OCI-LY1 (cell line): ENCODE results near the gene ATF2.

Experiments
- H2AFZ ChIP-seq: fragments of 200-600 bp; sonication (generic), shearing (Covaris generic); 2 replicates; pipeline ENCODE4 v1.6.0; 2014; ENCODE audit warnings: antibody characterized with exemption, mild to moderate bottlenecking, low read length
- H3F3A ChIP-seq: fragments of 200-600 bp; sonication (generic), shearing (Covaris generic); 2 replicates; pipeline ENCODE4 v1.6.0; 2014; ENCODE audit warnings: mild to moderate bottlenecking, antibody characterized with exemption, low read length, moderate library complexity; ENCODE audit not compliant: insufficient read depth
- H3K27ac ChIP-seq: fragments of 200-600 bp; sonication (generic); 2 replicates; pipeline ENCODE4 v1.5.1; 2014; ENCODE audit warnings: low read length, mixed run types, mild to moderate bottlenecking, low read depth; ENCODE audit not compliant: poor library complexity, severe bottlenecking
- H3K27me3 ChIP-seq: fragments of 200-600 bp; sonication (generic); 2 replicates; pipeline ENCODE4 v1.6.0; 2014; ENCODE audit warnings: antibody characterized with exemption, mild to moderate bottlenecking, low read length, moderate library complexity; ENCODE audit not compliant: insufficient read depth
- H3K36me3 ChIP-seq: fragments of 200-600 bp; sonication (generic); 2 replicates; pipeline ENCODE4 v1.6.1; 2014; ENCODE audit warnings: mild to moderate bottlenecking, antibody characterized with exemption, low read length, moderate library complexity, mixed read lengths; ENCODE audit not compliant: insufficient read depth
- H3K4me1 ChIP-seq: fragments of 200-600 bp; sonication (generic); 2 replicates; pipeline ENCODE4 v1.5.1; 2014; ENCODE audit warnings: mild to moderate bottlenecking, low read length, moderate library complexity; ENCODE audit not compliant: insufficient read depth, severe bottlenecking
- H3K4me2 ChIP-seq: fragments of 200-600 bp; sonication (generic), shearing (Covaris generic); 2 replicates; pipeline ENCODE4 v1.6.1; 2014; ENCODE audit warnings: low read length
- H3K4me3 ChIP-seq: fragments of 200-600 bp; sonication (generic); 2 replicates; pipeline ENCODE4 v1.5.1; 2014; ENCODE audit warnings: low read length, low read depth, mild to moderate bottlenecking, mixed read lengths; ENCODE audit not compliant: poor library complexity, severe bottlenecking
- H3K79me2 ChIP-seq: fragments of 200-600 bp; shearing (Covaris generic); 2 replicates; pipeline ENCODE4 v1.6.1; 2016; ENCODE audit warnings: mixed run types, low read length, mixed read lengths; ENCODE audit not compliant: insufficient read depth
- H3K9ac ChIP-seq: fragments of 200-600 bp; sonication (generic), shearing (Covaris generic); 2 replicates; pipeline ENCODE4 v1.6.1; 2014; ENCODE audit warnings: mild to moderate bottlenecking, low read length, mixed read lengths
- H3K9me2 ChIP-seq: fragments of 200-600 bp; sonication (generic), shearing (Covaris generic); 2 replicates; pipeline ENCODE4 v1.6.1; 2014; ENCODE audit warnings: low read depth, mild to moderate bottlenecking, low read length, mixed read lengths
- H3K9me3 ChIP-seq: fragments of 200-600 bp; shearing (Covaris generic); 2 replicates; pipeline ENCODE4 v1.6.1; 2014; ENCODE audit warnings: low read length, mixed read lengths
- H4K20me1 ChIP-seq: fragments of 200-600 bp; sonication (generic), shearing (Covaris generic); 2 replicates; pipeline ENCODE4 v1.6.0; 2016; ENCODE audit warnings: mild to moderate bottlenecking, low read length; ENCODE audit not compliant: insufficient read depth
- EZH2 ChIP-seq: fragments of 200-600 bp; sonication (generic), shearing (Covaris generic); IDR thresholded peaks from 2 replicates; pipeline ENCODE4 v1.8.0; 2017; ENCODE audit warnings: borderline replicate concordance, mixed run types, mild to moderate bottlenecking, antibody characterized with exemption, low read length, moderate library complexity, mixed read lengths
- TF ChIP-seq, protein P1 (sequence below): fragments of 200-600 bp; sonication (generic), shearing (Covaris generic); IDR thresholded peaks from 2 replicates; pipeline ENCODE4 v1.5.1; 2017; ENCODE audit warnings: mild to moderate bottlenecking, antibody characterized with exemption, low read length, moderate library complexity, mixed read lengths

The ATF2 gene

DNA sequence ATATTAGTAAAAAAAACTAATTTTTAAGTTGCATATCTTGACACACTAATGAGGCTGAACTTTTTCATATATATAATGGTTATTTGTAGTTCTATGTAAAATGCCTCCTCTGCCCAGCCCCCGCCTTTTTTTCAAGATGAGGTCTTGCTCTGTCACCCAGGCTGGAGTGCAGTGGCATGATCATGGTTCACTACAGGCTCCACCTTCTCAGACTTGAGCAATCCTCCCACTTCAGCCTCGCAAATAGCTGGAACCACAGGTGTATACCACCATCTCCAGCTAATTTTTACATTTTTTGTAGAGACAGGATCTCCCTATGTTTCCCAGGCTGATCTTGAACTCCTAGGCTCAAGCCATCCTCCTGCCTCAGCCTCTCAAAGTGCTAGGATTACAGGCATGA lies 24.3 kb downstream of the ATF2 start:
- Histone ChIP-seq H3F3A (no peaks in the 10 kb centered on the region), H3K4me2 (no peak overlapping the region), H3K9me2 (no peaks in the 10 kb centered on the region), H3K27ac (no peak overlapping the region), H3K4me3 (no peak overlapping the region), H2AFZ (no peak overlapping the region), H3K9ac (no peak overlapping the region), H3K4me1 (peaks cover 13% of the 10 kb centered on the region), H4K20me1 (no peaks in the 10 kb centered on the region), H3K9me3 (no peaks in the 10 kb centered on the region), H3K36me3 (peaks cover 30% of the 10 kb centered on the region; the same call in 1 of the 2 replicates), H3K79me2 (peaks cover 51% of the 10 kb centered on the region), H3K27me3 (no peaks in the 10 kb centered on the region)
- no peak for TF ChIP-seq EZH2
- TF ChIP-seq, protein P1, sequence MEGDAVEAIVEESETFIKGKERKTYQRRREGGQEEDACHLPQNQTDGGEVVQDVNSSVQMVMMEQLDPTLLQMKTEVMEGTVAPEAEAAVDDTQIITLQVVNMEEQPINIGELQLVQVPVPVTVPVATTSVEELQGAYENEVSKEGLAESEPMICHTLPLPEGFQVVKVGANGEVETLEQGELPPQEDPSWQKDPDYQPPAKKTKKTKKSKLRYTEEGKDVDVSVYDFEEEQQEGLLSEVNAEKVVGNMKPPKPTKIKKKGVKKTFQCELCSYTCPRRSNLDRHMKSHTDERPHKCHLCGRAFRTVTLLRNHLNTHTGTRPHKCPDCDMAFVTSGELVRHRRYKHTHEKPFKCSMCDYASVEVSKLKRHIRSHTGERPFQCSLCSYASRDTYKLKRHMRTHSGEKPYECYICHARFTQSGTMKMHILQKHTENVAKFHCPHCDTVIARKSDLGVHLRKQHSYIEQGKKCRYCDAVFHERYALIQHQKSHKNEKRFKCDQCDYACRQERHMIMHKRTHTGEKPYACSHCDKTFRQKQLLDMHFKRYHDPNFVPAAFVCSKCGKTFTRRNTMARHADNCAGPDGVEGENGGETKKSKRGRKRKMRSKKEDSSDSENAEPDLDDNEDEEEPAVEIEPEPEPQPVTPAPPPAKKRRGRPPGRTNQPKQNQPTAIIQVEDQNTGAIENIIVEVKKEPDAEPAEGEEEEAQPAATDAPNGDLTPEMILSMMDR, result no peak

DNA sequence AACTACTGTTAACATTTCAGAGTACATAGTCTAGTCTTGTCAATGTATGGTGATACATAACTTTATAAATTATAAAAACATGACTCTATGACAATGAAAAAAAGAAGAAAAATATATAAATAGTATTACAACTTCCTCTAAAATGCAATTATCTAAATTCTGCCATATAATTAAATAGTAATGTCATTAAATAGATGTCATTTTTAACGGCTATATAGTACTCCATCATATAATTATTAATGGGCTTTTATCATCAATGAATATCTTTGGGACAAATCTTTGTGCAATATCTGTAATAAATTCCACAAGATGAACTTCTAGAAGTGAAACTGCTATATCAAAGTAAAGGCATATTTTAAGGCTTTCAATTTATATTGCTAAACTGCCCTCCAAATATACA lies 24.8 kb downstream of the ATF2 start:
- H3K4me2 ChIP-seq, result no peak overlapping the region
- peaks cover 48% of the 10 kb centered on the region for H3K79me2 ChIP-seq
- H3F3A ChIP-seq, result no peaks in the 10 kb centered on the region
- H4K20me1 ChIP-seq, result no peaks in the 10 kb centered on the region
- no peaks in the 10 kb centered on the region for H3K9me3 ChIP-seq
- H3K4me1 ChIP-seq, result peaks cover 13% of the 10 kb centered on the region
- no peak overlapping the region for H3K9ac ChIP-seq
- H3K9me2 ChIP-seq, result no peaks in the 10 kb centered on the region
- H3K27ac ChIP-seq, result no peak overlapping the region
- no peak overlapping the region for H2AFZ ChIP-seq
- no peak for TF ChIP-seq EZH2
- TF ChIP-seq, protein P1, result no peak
- no peaks in the 10 kb centered on the region for H3K27me3 ChIP-seq
- no peak overlapping the region for H3K4me3 ChIP-seq
- H3K36me3 ChIP-seq, result peaks cover 30% of the 10 kb centered on the region; the same call in 1 of the 2 replicates

DNA sequence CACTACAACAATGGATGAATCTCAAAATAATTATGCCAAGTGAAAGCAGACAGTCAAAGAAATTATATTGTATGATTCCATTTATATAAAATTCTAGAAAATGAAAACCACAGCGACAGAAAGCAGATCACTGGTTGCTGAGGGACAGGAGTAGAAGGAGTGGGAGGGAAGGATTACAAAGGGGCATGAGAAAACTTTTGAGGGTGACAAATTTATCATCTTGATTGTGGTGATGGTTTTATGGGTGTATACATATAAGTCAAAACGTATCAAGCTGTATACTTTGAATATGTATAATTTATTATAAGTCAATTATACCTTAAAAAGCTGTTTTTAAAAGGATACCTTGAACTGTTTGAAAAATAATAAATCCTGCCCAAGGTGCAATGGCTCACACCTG lies 27.7 kb downstream of the ATF2 start:
- Histone ChIP-seq H3K27me3 (no peaks in the 10 kb centered on the region), H3K27ac (no peak overlapping the region)

More for the DNA sequence above, 27.7 kb downstream of the ATF2 start:
- Histone ChIP-seq H3K4me3 (no peak overlapping the region), H3K9me2 (no peaks in the 10 kb centered on the region), H3K36me3 (peaks cover 31% of the 10 kb centered on the region; the same call in 1 of the 2 replicates), H2AFZ (no peak overlapping the region), H3K79me2 (peaks cover 29% of the 10 kb centered on the region), H4K20me1 (no peaks in the 10 kb centered on the region), H3K4me1 (peaks cover 13% of the 10 kb centered on the region), H3K4me2 (no peak overlapping the region), H3K9ac (no peak overlapping the region), H3K9me3 (no peaks in the 10 kb centered on the region), H3F3A (no peaks in the 10 kb centered on the region)
- no peak for TF ChIP-seq EZH2
- TF ChIP-seq, protein P1, result no peak
